GM18520 (cell line): ENCODE results near the gene SEL1L2.

Experiments
- ATAC-seq: cut with Tn5 transposase; IDR thresholded peaks from one replicate; pipeline ENCODE4 v1.9.1; 2021; ENCODE audit not compliant: unreplicated experiment

SEL1L2 gene

GRCh38 chr20:13934992-13935894, 55.2 kb downstream of the SEL1L2 start:
- ATAC-seq = no peak

GRCh38 chr20:13930281-13930680, 60.1 kb downstream of the SEL1L2 start:
- ATAC-seq = peak; percentile 41

- ATAC-seq = no peak
Measured at GRCh38 chr20:13929836-13930235, 60.6 kb downstream of the SEL1L2 start.

GRCh38 chr20:13928901-13929300, 61.5 kb downstream of the SEL1L2 start:
- no peak for ATAC-seq

- ATAC-seq = no peak
Measured at GRCh38 chr20:13927171-13927570, 63.2 kb downstream of the SEL1L2 start.

- no peak for ATAC-seq
Measured at GRCh38 chr20:13922241-13922640, 68.2 kb downstream of the SEL1L2 start.

- ATAC-seq = no peak
Measured at GRCh38 chr20:13915284-13915683, 75.1 kb downstream of the SEL1L2 start.

- ATAC-seq = no peak
Measured at GRCh38 chr20:13913572-13913971, 76.8 kb downstream of the SEL1L2 start.

- no peak for ATAC-seq
Measured at GRCh38 chr20:13913131-13913530, 77.3 kb downstream of the SEL1L2 start.

GRCh38 chr20:13910492-13910891, 79.9 kb downstream of the SEL1L2 start:
- no peak for ATAC-seq

GRCh38 chr20:13909067-13909466, 81.3 kb downstream of the SEL1L2 start:
- no peak for ATAC-seq

- ATAC-seq = no peak
Measured at GRCh38 chr20:13904766-13905165, 85.6 kb downstream of the SEL1L2 start.

GRCh38 chr20:13900496-13900895, 89.9 kb downstream of the SEL1L2 start:
- no peak for ATAC-seq

GRCh38 chr20:13898012-13898612, 92.3 kb downstream of the SEL1L2 start:
- no peak for ATAC-seq

GRCh38 chr20:13891575-13891974, 98.8 kb downstream of the SEL1L2 start:
- no peak for ATAC-seq

GRCh38 chr20:13884803-13885202, 105.6 kb downstream of the SEL1L2 start:
- no peak for ATAC-seq

- ATAC-seq = no peak
Measured at GRCh38 chr20:13883425-13883824, 107.0 kb downstream of the SEL1L2 start.

GRCh38 chr20:13878566-13878965, 111.8 kb downstream of the SEL1L2 start:
- ATAC-seq = no peak

GRCh38 chr20:13877793-13878192, 112.6 kb downstream of the SEL1L2 start:
- no peak for ATAC-seq

GRCh38 chr20:13875265-13875811, 115.1 kb downstream of the SEL1L2 start:
- ATAC-seq = no peak

- ATAC-seq = no peak
Measured at GRCh38 chr20:13874394-13875157, 115.8 kb downstream of the SEL1L2 start.
